ENCODE results near the gene GPR37L1.

GPR37L1 gene

DNA sequence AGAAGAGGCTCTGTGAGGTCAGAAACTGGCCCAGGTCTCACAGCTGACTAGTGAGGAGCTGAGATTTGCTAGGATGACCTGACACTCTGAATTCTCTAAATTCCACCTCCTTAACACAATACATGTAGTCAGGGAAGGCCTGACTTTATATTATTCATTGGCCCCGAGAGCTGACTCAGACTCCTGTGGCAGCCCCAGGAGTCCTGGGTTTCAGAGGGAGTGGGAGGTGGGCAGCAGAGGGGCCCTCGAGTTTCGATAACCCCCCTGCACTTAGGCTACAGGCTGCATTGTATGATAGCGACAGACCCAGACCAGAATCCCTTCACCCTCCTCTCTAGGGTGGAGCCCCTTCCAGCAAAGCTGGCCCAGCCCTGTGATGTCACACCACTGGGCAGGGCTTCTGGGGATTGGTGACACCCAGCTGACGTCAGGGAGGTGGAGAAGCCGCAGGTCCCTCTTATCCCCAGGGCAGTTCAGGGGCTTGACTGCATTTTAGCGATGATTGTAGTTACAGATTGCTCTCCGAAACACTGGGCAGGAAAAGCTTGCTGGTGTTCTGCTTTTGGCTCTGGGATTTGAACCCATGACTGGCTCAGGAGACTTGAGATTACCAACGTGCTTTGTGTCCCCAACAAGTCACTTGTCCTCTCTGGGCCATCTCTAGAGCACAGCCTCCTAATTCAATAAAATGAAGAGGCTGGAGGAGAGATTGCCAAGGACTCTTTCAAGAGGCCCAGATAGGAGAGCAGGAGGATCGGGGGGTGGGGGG, 17.0 kb upstream of the GPR37L1 start (continued):
- TF ChIP-seq, protein P1, sequence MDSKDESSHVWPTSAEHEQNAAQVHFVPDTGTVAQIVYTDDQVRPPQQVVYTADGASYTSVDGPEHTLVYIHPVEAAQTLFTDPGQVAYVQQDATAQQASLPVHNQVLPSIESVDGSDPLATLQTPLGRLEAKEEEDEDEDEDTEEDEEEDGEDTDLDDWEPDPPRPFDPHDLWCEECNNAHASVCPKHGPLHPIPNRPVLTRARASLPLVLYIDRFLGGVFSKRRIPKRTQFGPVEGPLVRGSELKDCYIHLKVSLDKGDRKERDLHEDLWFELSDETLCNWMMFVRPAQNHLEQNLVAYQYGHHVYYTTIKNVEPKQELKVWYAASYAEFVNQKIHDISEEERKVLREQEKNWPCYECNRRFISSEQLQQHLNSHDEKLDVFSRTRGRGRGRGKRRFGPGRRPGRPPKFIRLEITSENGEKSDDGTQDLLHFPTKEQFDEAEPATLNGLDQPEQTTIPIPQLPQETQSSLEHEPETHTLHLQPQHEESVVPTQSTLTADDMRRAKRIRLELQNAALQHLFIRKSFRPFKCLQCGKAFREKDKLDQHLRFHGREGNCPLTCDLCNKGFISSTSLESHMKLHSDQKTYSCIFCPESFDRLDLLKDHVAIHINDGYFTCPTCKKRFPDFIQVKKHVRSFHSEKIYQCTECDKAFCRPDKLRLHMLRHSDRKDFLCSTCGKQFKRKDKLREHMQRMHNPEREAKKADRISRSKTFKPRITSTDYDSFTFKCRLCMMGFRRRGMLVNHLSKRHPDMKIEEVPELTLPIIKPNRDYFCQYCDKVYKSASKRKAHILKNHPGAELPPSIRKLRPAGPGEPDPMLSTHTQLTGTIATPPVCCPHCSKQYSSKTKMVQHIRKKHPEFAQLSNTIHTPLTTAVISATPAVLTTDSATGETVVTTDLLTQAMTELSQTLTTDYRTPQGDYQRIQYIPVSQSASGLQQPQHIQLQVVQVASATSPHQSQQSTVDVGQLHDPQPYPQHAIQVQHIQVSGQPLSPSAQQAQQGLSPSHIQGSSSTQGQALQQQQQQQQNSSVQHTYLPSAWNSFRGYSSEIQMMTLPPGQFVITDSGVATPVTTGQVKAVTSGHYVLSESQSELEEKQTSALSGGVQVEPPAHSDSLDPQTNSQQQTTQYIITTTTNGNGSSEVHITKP (tag by site-specific recombination; IDR thresholded peaks at IDR 0.05): no peak
- TF ChIP-seq, protein P2, sequence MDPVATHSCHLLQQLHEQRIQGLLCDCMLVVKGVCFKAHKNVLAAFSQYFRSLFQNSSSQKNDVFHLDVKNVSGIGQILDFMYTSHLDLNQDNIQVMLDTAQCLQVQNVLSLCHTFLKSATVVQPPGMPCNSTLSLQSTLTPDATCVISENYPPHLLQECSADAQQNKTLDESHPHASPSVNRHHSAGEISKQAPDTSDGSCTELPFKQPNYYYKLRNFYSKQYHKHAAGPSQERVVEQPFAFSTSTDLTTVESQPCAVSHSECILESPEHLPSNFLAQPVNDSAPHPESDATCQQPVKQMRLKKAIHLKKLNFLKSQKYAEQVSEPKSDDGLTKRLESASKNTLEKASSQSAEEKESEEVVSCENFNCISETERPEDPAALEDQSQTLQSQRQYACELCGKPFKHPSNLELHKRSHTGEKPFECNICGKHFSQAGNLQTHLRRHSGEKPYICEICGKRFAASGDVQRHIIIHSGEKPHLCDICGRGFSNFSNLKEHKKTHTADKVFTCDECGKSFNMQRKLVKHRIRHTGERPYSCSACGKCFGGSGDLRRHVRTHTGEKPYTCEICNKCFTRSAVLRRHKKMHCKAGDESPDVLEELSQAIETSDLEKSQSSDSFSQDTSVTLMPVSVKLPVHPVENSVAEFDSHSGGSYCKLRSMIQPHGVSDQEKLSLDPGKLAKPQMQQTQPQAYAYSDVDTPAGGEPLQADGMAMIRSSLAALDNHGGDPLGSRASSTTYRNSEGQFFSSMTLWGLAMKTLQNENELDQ (tag by site-specific recombination; IDR thresholded peaks at IDR 0.05; ENCODE audit: low read depth): no peak
- TF ChIP-seq, protein P3, sequence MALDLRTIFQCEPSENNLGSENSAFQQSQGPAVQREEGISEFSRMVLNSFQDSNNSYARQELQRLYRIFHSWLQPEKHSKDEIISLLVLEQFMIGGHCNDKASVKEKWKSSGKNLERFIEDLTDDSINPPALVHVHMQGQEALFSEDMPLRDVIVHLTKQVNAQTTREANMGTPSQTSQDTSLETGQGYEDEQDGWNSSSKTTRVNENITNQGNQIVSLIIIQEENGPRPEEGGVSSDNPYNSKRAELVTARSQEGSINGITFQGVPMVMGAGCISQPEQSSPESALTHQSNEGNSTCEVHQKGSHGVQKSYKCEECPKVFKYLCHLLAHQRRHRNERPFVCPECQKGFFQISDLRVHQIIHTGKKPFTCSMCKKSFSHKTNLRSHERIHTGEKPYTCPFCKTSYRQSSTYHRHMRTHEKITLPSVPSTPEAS (tag by site-specific recombination; IDR thresholded peaks at IDR 0.05): no peak
- TF ChIP-seq ZNF561 (tag by site-specific recombination; IDR thresholded peaks at IDR 0.05; ENCODE audit: borderline replicate concordance) (no peak; the same call in 1 of the 2 replicates), ZEB2 (tag by site-specific recombination; IDR thresholded peaks at IDR 0.05) (no peak), ZNF157 (tag by site-specific recombination; IDR thresholded peaks at IDR 0.05) (no peak), ZNF747 (tag by site-specific recombination; IDR thresholded peaks at IDR 0.05) (no peak), ZNF335 (tag by site-specific recombination; conservative IDR thresholded peaks at IDR 0.05) (peak; percentile 42; the same call in 1 of the 2 replicates), ZSCAN16 (tag by site-specific recombination; IDR thresholded peaks at IDR 0.05) (no peak), ZNF132 (tag by site-specific recombination; IDR thresholded peaks at IDR 0.05; ENCODE audit: borderline replicate concordance) (no peak), ZBTB21 (tag by site-specific recombination; IDR thresholded peaks at IDR 0.05) (peak; percentile 96), ZXDB (tag by site-specific recombination; IDR thresholded peaks at IDR 0.05) (peak; percentile 63; the same call in 1 of the 2 replicates), ZNF211 (tag by site-specific recombination; IDR thresholded peaks at IDR 0.05; ENCODE audit: low read depth) (no peak), ZNF600 (tag by site-specific recombination; IDR thresholded peaks at IDR 0.05) (0 out of 2 replicates have a peak, but pooled peaks have one; percentile 26), ZNF664 (tag by site-specific recombination; IDR thresholded peaks at IDR 0.05) (peak; percentile 35; the same call in 1 of the 2 replicates), ZNF354C (tag by site-specific recombination; IDR thresholded peaks at IDR 0.05; ENCODE audit: borderline replicate concordance, low read depth) (no peak), ZNF174 (tag by site-specific recombination; IDR thresholded peaks at IDR 0.05) (no peak), ZNF707 (tag by site-specific recombination; IDR thresholded peaks at IDR 0.05) (no peak), KLF1 (tag by site-specific recombination; IDR thresholded peaks at IDR 0.05) (peak; percentile 88), ZNF529 (tag by site-specific recombination; IDR thresholded peaks at IDR 0.05; ENCODE audit: insufficient replicate concordance) (no peak), ZNF184 (tag by site-specific recombination; IDR thresholded peaks at IDR 0.05) (no peak), SCRT2 (tag by site-specific recombination; IDR thresholded peaks at IDR 0.05) (peak; percentile 79), TCF7L2 (IDR thresholded peaks at IDR 0.05; ENCODE audit: borderline replicate concordance, low read depth, low read length) (no peak)
- TF ChIP-seq, protein P4, sequence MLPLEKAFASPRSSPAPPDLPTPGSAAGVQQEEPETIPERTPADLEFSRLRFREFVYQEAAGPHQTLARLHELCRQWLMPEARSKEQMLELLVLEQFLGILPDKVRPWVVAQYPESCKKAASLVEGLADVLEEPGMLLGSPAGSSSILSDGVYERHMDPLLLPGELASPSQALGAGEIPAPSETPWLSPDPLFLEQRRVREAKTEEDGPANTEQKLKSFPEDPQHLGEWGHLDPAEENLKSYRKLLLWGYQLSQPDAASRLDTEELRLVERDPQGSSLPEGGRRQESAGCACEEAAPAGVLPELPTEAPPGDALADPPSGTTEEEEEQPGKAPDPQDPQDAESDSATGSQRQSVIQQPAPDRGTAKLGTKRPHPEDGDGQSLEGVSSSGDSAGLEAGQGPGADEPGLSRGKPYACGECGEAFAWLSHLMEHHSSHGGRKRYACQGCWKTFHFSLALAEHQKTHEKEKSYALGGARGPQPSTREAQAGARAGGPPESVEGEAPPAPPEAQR (tag by site-specific recombination; IDR thresholded peaks at IDR 0.05): no peak
- TF ChIP-seq, protein P5, sequence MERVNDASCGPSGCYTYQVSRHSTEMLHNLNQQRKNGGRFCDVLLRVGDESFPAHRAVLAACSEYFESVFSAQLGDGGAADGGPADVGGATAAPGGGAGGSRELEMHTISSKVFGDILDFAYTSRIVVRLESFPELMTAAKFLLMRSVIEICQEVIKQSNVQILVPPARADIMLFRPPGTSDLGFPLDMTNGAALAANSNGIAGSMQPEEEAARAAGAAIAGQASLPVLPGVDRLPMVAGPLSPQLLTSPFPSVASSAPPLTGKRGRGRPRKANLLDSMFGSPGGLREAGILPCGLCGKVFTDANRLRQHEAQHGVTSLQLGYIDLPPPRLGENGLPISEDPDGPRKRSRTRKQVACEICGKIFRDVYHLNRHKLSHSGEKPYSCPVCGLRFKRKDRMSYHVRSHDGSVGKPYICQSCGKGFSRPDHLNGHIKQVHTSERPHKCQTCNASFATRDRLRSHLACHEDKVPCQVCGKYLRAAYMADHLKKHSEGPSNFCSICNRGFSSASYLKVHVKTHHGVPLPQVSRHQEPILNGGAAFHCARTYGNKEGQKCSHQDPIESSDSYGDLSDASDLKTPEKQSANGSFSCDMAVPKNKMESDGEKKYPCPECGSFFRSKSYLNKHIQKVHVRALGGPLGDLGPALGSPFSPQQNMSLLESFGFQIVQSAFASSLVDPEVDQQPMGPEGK (tag by site-specific recombination; IDR thresholded peaks at IDR 0.05): no peak; the same call in 1 of the 2 replicates
- TF ChIP-seq, protein P6, sequence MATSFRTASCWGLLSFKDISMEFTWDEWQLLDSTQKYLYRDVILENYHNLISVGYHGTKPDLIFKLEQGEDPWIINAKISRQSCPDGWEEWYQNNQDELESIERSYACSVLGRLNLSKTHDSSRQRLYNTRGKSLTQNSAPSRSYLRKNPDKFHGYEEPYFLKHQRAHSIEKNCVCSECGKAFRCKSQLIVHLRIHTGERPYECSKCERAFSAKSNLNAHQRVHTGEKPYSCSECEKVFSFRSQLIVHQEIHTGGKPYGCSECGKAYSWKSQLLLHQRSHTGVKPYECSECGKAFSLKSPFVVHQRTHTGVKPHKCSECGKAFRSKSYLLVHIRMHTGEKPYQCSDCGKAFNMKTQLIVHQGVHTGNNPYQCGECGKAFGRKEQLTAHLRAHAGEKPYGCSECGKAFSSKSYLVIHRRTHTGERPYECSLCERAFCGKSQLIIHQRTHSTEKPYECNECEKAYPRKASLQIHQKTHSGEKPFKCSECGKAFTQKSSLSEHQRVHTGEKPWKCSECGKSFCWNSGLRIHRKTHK (tag by site-specific recombination; IDR thresholded peaks at IDR 0.05): no peak
